Muscle layer of duodenum (tissue), 2 donors: ENCODE measurements around the gene ACOX3.
"Not testable (repeated sequence)": the region's sequence is repeated elsewhere in the genome, so short reads cannot be mapped to it uniquely, and the experiment has no call there.

Source experiments
- H3K27ac ChIP-seq: one replicate; pipeline ENCODE4 v1.7.0; 2013; ENCODE audit warnings: mild to moderate bottlenecking, low read length
- H3K27me3 ChIP-seq: one replicate; pipeline ENCODE4 v1.7.0; 2013; ENCODE audit warnings: low read depth, mild to moderate bottlenecking, control low read depth, low read length
- H3K36me3 ChIP-seq, 2 donors: one replicate each; pipeline ENCODE4 v1.7.0; 2013; ENCODE audit warnings: low read length in 2 of 2, control low read depth in 1 of 2, mild to moderate bottlenecking in 1 of 2; ENCODE audit not compliant: insufficient read depth in 2 of 2, control insufficient read depth in 1 of 2
- H3K4me1 ChIP-seq, 2 donors: one replicate each; pipeline ENCODE4 v1.7.0; 2013; ENCODE audit warnings: low read length in 2 of 2, mild to moderate bottlenecking in 2 of 2, control low read depth in 1 of 2, moderate library complexity in 1 of 2; ENCODE audit not compliant: insufficient read depth in 2 of 2, control insufficient read depth in 1 of 2
- H3K4me3 ChIP-seq, 2 donors: one replicate each; pipeline ENCODE4 v1.7.0; 2013; ENCODE audit warnings: low read length in 2 of 2, low read depth in 1 of 2, mild to moderate bottlenecking in 1 of 2
- H3K9me3 ChIP-seq, 2 donors: one replicate each; pipeline ENCODE4 v1.7.0; 2013; ENCODE audit warnings: low read length in 2 of 2, control low read depth in 1 of 2, mild to moderate bottlenecking in 1 of 2; ENCODE audit not compliant: control insufficient read depth in 1 of 2
- donor health status: healthy.

ACOX3 gene

GRCh38 chr4:8355864-8356565 lies 84.5 kb downstream of the ACOX3 start:
- no peaks in the 10 kb centered on the region for H3K27me3 ChIP-seq
- no peak overlapping the region for H3K4me3 ChIP-seq
- peaks cover 0 to 30% of the 10 kb centered on the region in 2 donors for H3K4me1 ChIP-seq
- H3K36me3 ChIP-seq: no peaks in the 10 kb centered on the region
- no peaks in the 10 kb centered on the region for H3K9me3 ChIP-seq
- H3K27ac ChIP-seq: no peak overlapping the region

- no peak overlapping the region for H3K27ac ChIP-seq
- no peak overlapping the region for H3K4me3 ChIP-seq
- no peaks in the 10 kb centered on the region for H3K27me3 ChIP-seq
- no peaks in the 10 kb centered on the region for H3K9me3 ChIP-seq
- H3K4me1 ChIP-seq: peaks cover 0 to 31% of the 10 kb centered on the region in 2 donors
- H3K36me3 ChIP-seq: no peaks in the 10 kb centered on the region
Measured at GRCh38 chr4:8355306-8355705, 85.2 kb downstream of the ACOX3 start.

- Histone ChIP-seq H3K27me3 (no peaks in the 10 kb centered on the region), H3K4me1 (peaks cover 0 to 31% of the 10 kb centered on the region in 2 donors), H3K27ac (no peak overlapping the region), H3K4me3 (no peak overlapping the region), H3K9me3 (no peaks in the 10 kb centered on the region), H3K36me3 (no peaks in the 10 kb centered on the region)
Measured at GRCh38 chr4:8353912-8354453, 86.5 kb downstream of the ACOX3 start.

- Histone ChIP-seq H3K36me3 (no peaks in the 10 kb centered on the region), H3K4me3 (no peak overlapping the region), H3K27me3 (no peaks in the 10 kb centered on the region), H3K4me1 (peaks cover 0 to 31% of the 10 kb centered on the region in 2 donors), H3K27ac (no peak overlapping the region), H3K9me3 (no peaks in the 10 kb centered on the region)
Measured at GRCh38 chr4:8353158-8353669, 87.3 kb downstream of the ACOX3 start.

- no peak overlapping the region for H3K4me3 ChIP-seq
- peaks cover 0 to 28% of the 10 kb centered on the region in 2 donors for H3K4me1 ChIP-seq
- no peaks in the 10 kb centered on the region for H3K9me3 ChIP-seq
- no peaks in the 10 kb centered on the region for H3K36me3 ChIP-seq
- no peaks in the 10 kb centered on the region for H3K27me3 ChIP-seq
- no peak overlapping the region for H3K27ac ChIP-seq
Measured at GRCh38 chr4:8352368-8353157, 88.0 kb downstream of the ACOX3 start.

- Histone ChIP-seq H3K27ac (no peak overlapping the region), H3K4me3 (no peak overlapping the region), H3K4me1 (peaks cover 0 to 28% of the 10 kb centered on the region in 2 donors), H3K9me3 (no peaks in the 10 kb centered on the region), H3K27me3 (no peaks in the 10 kb centered on the region), H3K36me3 (no peaks in the 10 kb centered on the region)
Measured at GRCh38 chr4:8351931-8352367, 88.6 kb downstream of the ACOX3 start.

GRCh38 chr4:8350841-8351461 lies 89.6 kb downstream of the ACOX3 start:
- no peak overlapping the region for H3K4me3 ChIP-seq
- H3K27ac ChIP-seq: no peak overlapping the region
- no peaks in the 10 kb centered on the region for H3K27me3 ChIP-seq
- H3K36me3 ChIP-seq: no peaks in the 10 kb centered on the region
- peaks cover 0 to 24% of the 10 kb centered on the region in 2 donors for H3K4me1 ChIP-seq
- H3K9me3 ChIP-seq: no peaks in the 10 kb centered on the region

- no peak overlapping the region for H3K27ac ChIP-seq
Measured at GRCh38 chr4:8350352-8350751, 90.2 kb downstream of the ACOX3 start.

GRCh38 chr4:8349664-8350236 lies 90.8 kb downstream of the ACOX3 start:
- Histone ChIP-seq H3K9me3 (no peaks in the 10 kb centered on the region), H3K36me3 (no peaks in the 10 kb centered on the region), H3K27me3 (no peaks in the 10 kb centered on the region), H3K4me1 (peaks cover 0 to 21% of the 10 kb centered on the region in 2 donors), H3K4me3 (no peak overlapping the region), H3K27ac (no peak overlapping the region)

More at GRCh38 chr4:8350352-8350751, 90.2 kb downstream of the ACOX3 start:
- H3K9me3 ChIP-seq: no peaks in the 10 kb centered on the region
- no peak overlapping the region for H3K4me3 ChIP-seq
- H3K27me3 ChIP-seq: no peaks in the 10 kb centered on the region
- H3K36me3 ChIP-seq: no peaks in the 10 kb centered on the region
- H3K4me1 ChIP-seq: peaks cover 0 to 21% of the 10 kb centered on the region in 2 donors

GRCh38 chr4:8349236-8349635 lies 91.3 kb downstream of the ACOX3 start:
- H3K4me3 ChIP-seq, H3K36me3 ChIP-seq, H3K27ac ChIP-seq, H3K27me3 ChIP-seq, H3K9me3 ChIP-seq: not testable (repeated sequence)
- H3K4me1 ChIP-seq: peaks cover 0 to 21% of the 10 kb centered on the region in 2 donors

GRCh38 chr4:8348071-8348470 lies 92.5 kb downstream of the ACOX3 start:
- Histone ChIP-seq H3K9me3 (no peaks in the 10 kb centered on the region), H3K27ac (no peak overlapping the region), H3K36me3 (no peaks in the 10 kb centered on the region), H3K27me3 (no peaks in the 10 kb centered on the region), H3K4me3 (no peak overlapping the region), H3K4me1 (peaks cover 0 to 24% of the 10 kb centered on the region in 2 donors)
